C4-2B (cell line): ENCODE measurements around the gene RAB8B.

Experiments
- ZFX ChIP-seq: fragments of 450-650 bp; IDR thresholded peaks from 2 replicates; pipeline ENCODE4 v1.6.1; 2017
- TF ChIP-seq, protein P1 (sequence below): fragments of 450-650 bp; conservative IDR thresholded peaks from 2 replicates; pipeline ENCODE4 v1.5.1; 2017; ENCODE audit warnings: mild to moderate bottlenecking

DNA sequence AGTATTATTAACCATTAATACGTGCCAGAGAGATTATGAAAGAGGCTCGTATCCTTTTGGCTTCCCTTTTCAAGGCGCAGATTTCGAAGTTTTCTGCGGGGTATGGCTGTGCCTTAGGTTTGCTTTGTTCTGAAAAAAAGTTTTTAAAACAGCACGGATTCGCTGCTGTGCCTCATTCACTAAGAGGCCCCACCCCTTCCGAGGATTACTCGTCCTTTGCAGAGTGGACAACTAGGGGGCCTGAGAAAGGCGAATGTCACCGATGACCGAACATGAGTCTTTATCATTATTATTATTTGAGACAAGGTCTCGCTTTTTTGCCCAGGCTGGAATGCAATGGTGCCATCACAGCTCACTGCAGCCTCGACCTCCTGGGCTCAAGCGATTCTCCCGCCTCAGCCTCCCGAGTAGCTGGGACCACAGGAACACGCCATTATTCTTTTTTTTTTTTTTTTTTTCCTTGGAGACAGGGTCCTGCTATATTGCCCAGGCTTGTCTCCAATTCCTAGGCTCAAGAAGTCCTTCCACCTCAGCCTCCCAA lies 31.4 kb upstream of the RAB8B start:
- TF ChIP-seq, protein P1, sequence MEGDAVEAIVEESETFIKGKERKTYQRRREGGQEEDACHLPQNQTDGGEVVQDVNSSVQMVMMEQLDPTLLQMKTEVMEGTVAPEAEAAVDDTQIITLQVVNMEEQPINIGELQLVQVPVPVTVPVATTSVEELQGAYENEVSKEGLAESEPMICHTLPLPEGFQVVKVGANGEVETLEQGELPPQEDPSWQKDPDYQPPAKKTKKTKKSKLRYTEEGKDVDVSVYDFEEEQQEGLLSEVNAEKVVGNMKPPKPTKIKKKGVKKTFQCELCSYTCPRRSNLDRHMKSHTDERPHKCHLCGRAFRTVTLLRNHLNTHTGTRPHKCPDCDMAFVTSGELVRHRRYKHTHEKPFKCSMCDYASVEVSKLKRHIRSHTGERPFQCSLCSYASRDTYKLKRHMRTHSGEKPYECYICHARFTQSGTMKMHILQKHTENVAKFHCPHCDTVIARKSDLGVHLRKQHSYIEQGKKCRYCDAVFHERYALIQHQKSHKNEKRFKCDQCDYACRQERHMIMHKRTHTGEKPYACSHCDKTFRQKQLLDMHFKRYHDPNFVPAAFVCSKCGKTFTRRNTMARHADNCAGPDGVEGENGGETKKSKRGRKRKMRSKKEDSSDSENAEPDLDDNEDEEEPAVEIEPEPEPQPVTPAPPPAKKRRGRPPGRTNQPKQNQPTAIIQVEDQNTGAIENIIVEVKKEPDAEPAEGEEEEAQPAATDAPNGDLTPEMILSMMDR, result no peak; the same call in 1 of the 2 replicates
- TF ChIP-seq ZFX, result no peak
